PFSK-1 (cell line): ENCODE data around the gene TH.

Experiments
- FOXP2 ChIP-seq: optimal IDR thresholded peaks from 2 replicates; pipeline ENCODE3; 2011; ENCODE audit warnings: borderline replicate concordance, control low read depth, inconsistent platforms; ENCODE audit not compliant: insufficient read depth; ENCODE audit errors: extremely low read length, extremely low read depth
- POLR2AphosphoS5 ChIP-seq: IDR thresholded peaks from 2 replicates; pipeline ENCODE4 v1.6.1; 2012; ENCODE audit warnings: low read depth, mild to moderate bottlenecking, control low read depth, low read length, moderate library complexity
- SIN3A ChIP-seq: IDR thresholded peaks from 2 replicates; pipeline ENCODE4 v1.6.1; 2012; ENCODE audit warnings: mild to moderate bottlenecking, low read length, moderate library complexity, borderline replicate concordance; ENCODE audit not compliant: insufficient read depth
- TAF1 ChIP-seq: IDR thresholded peaks from 2 replicates; pipeline ENCODE4 v1.6.1; 2012; ENCODE audit warnings: low read length, control low read depth, borderline replicate concordance; ENCODE audit not compliant: insufficient read depth
- TF ChIP-seq, protein P1 (sequence below), 2 experiments: IDR thresholded peaks; 2 replicates each; pipeline versions ENCODE4 v1.6.1 to v1.8.0; 2011 to 2012; ENCODE audit warnings: low read depth in 2 of 2, low read length in 2 of 2, control low read depth in 1 of 2, inconsistent platforms in 1 of 2, mild to moderate bottlenecking in 1 of 2, moderate library complexity in 1 of 2; ENCODE audit not compliant: insufficient read depth in 1 of 2

Gene TH

GRCh38 chr11:2163428-2163978 lies 8.1 kb downstream of the TH start:
- no peak for TF ChIP-seq TAF1
- TF ChIP-seq POLR2AphosphoS5, result no peak
- no peak for TF ChIP-seq SIN3A
- no peak for TF ChIP-seq FOXP2
- TF ChIP-seq, protein P1, sequence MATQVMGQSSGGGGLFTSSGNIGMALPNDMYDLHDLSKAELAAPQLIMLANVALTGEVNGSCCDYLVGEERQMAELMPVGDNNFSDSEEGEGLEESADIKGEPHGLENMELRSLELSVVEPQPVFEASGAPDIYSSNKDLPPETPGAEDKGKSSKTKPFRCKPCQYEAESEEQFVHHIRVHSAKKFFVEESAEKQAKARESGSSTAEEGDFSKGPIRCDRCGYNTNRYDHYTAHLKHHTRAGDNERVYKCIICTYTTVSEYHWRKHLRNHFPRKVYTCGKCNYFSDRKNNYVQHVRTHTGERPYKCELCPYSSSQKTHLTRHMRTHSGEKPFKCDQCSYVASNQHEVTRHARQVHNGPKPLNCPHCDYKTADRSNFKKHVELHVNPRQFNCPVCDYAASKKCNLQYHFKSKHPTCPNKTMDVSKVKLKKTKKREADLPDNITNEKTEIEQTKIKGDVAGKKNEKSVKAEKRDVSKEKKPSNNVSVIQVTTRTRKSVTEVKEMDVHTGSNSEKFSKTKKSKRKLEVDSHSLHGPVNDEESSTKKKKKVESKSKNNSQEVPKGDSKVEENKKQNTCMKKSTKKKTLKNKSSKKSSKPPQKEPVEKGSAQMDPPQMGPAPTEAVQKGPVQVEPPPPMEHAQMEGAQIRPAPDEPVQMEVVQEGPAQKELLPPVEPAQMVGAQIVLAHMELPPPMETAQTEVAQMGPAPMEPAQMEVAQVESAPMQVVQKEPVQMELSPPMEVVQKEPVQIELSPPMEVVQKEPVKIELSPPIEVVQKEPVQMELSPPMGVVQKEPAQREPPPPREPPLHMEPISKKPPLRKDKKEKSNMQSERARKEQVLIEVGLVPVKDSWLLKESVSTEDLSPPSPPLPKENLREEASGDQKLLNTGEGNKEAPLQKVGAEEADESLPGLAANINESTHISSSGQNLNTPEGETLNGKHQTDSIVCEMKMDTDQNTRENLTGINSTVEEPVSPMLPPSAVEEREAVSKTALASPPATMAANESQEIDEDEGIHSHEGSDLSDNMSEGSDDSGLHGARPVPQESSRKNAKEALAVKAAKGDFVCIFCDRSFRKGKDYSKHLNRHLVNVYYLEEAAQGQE (IDR thresholded peaks at IDR 0.05; ENCODE audit: insufficient read depth in 1 of 2, low read depth in 2 of 2, low read length in 2 of 2), result no peak

DNA sequence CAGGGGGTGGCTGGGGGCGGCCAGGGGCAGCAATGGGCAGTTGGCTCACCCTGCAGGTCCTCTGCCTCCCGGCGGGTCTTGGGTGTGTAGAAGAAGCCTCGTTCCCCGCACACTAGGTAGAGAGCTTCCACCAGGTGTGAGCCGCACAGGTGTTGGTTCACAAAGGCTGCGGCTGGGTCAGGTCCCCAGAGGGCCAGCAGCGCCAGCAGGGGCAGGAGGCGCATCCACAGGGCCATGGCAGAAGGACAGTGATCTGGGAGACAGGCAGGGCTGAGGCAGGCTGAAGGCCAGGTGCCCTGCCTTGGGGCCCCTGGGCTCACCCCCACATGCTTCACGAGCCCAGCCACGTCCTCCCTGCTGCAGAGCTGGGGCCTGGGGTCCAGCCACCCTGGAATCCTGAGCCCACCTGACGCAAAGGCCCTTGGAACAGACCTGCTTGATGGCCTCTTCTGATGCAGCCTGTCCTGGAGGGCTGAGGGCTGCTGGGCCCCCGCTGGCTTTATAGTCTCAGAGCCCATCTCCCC lies 10.8 kb downstream of the TH start, which contains the start of gene INS:
Gene INS, minus strand, starts transcription at position 474 of the 524 bp plus-strand sequence. Its CDS starts 238 bp downstream, at position 236.
- TF ChIP-seq, protein P1 (IDR thresholded peaks at IDR 0.05; ENCODE audit: insufficient read depth in 1 of 2, low read depth in 2 of 2, low read length in 2 of 2), result no peak
- TF ChIP-seq POLR2AphosphoS5 (no peak), TAF1 (no peak), FOXP2 (no peak), SIN3A (no peak)

DNA sequence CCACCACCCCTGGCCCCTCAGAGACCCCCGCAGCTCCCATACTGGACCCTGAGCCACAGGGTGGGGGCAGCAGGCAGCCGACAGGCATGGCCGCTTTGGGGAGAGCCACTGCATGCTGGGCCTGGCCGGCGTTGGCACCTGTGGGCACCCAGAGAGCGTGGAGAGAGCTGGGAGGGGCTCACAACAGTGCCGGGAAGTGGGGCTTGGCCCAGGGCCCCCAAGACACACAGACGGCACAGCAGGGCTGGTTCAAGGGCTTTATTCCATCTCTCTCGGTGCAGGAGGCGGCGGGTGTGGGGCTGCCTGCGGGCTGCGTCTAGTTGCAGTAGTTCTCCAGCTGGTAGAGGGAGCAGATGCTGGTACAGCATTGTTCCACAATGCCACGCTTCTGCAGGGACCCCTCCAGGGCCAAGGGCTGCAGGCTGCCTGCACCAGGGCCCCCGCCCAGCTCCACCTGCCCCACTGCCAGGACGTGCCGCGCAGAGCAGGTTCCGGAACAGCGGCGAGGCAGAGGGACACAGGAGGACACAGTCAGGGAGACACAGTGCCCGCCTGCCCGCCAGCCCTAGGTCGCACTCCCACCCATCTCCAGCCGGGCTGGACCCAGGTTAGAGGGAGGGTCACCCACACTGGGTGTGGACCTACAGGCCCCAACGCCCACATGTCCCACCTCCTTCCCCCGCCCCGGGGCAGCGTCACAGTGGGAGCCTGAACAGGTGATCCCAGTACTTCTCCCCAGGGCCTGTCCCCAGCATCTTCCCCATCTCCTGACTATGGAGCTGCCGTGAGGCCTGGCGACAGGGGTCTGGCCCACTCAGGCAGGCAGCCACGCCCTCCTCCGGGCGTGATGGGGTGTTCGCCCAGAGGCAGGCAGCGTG lies 11.8 kb downstream of the TH start:
- no peak for TF ChIP-seq FOXP2
- TF ChIP-seq SIN3A, result no peak
- TF ChIP-seq POLR2AphosphoS5, result no peak
- no peak for TF ChIP-seq TAF1
- TF ChIP-seq, protein P1 (IDR thresholded peaks at IDR 0.05; ENCODE audit: insufficient read depth in 1 of 2, low read depth in 2 of 2, low read length in 2 of 2), result no peak

DNA sequence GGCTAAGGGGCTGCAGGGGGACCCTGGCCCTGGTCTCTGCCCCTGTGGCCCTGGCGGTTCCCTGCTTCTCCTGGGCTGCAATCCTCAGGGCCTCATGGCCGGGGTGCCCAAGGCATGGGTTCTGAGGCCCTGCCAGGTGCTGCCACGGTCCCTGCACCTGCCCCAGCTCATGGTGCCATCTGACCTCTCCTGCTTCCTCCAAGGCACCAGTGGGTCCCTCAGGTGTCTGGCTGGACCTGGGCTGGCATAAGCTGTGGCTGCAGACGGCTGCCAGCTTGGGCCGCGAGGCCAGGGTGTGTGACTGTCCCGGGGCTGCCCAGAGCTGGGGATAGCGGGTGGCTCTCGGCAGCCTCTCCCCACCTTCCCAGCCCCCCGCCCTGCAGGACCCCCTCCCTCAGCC lies 12.6 kb downstream of the TH start:
- TF ChIP-seq POLR2AphosphoS5 (no peak), FOXP2 (no peak), SIN3A (no peak), TAF1 (no peak)
- TF ChIP-seq, protein P1 (IDR thresholded peaks at IDR 0.05; ENCODE audit: insufficient read depth in 1 of 2, low read depth in 2 of 2, low read length in 2 of 2), result no peak
